ENCODE results near the gene COPG1. TPM values are rescaled to one million over a fixed set of nuclear protein-coding genes. Genes with fewer than 3 reads are reported as not detected.

COPG1 gene
- total and polyA plus RNA-seq, 10 of the 15 experiments (the other 5 are each of a cell fraction or from before 2014, with no cell fraction given) = 54.8 to 143 (median 91.2) TPM

DNA sequence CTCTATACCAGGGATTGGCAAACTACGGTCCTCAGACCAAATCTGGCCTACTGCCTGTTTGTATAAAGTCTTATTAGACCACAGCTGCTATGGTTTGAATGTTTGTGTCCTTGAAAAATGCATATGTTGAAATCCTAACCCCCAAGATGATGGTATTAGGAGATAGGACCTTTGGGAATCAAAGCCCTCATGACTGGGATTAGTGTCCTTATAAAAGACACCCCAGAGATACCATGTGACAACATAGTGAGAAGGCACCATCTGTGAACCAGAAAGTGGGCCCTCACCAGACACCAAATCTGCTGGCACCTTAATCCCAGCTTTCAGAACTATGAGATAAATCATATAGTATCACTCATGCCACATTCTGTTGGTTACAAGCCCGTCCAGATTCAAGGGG is 36.7 kb downstream of the COPG1 start (continued):
- TF ChIP-seq, protein P1, sequence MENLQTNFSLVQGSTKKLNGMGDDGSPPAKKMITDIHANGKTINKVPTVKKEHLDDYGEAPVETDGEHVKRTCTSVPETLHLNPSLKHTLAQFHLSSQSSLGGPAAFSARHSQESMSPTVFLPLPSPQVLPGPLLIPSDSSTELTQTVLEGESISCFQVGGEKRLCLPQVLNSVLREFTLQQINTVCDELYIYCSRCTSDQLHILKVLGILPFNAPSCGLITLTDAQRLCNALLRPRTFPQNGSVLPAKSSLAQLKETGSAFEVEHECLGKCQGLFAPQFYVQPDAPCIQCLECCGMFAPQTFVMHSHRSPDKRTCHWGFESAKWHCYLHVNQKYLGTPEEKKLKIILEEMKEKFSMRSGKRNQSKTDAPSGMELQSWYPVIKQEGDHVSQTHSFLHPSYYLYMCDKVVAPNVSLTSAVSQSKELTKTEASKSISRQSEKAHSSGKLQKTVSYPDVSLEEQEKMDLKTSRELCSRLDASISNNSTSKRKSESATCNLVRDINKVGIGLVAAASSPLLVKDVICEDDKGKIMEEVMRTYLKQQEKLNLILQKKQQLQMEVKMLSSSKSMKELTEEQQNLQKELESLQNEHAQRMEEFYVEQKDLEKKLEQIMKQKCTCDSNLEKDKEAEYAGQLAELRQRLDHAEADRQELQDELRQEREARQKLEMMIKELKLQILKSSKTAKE (IDR thresholded peaks at IDR 0.05; ENCODE audit: low read depth, poor library complexity, severe bottlenecking) = no peak
- no peak for TF ChIP-seq MEF2B (IDR thresholded peaks at IDR 0.05; ENCODE audit: partially characterized antibody, poor library complexity, severe bottlenecking)
- TF ChIP-seq BACH1 (IDR thresholded peaks at IDR 0.05; ENCODE audit: borderline replicate concordance) = no peak
- TF ChIP-seq HDAC2 (IDR thresholded peaks at IDR 0.05) = no peak
- TF ChIP-seq SPI1 (IDR thresholded peaks at IDR 0.05; ENCODE audit: borderline replicate concordance, insufficient read depth, low read depth, low read length) = no peak
- no peak for TF ChIP-seq SMAD5 (IDR thresholded peaks at IDR 0.05; ENCODE audit: low read depth)
- no peak for TF ChIP-seq MYC (IDR thresholded peaks at IDR 0.05; ENCODE audit: insufficient read depth, insufficient read length, insufficient replicate concordance, low read length, severe bottlenecking)
- TF ChIP-seq ZNF274 (IDR thresholded peaks at IDR 0.05; ENCODE audit: insufficient read depth, insufficient read length) = no peak
- no peak for TF ChIP-seq TCF12 (IDR thresholded peaks at IDR 0.05; ENCODE audit: low read depth, low read length)
- no peak for TF ChIP-seq CHD2 (IDR thresholded peaks at IDR 0.05; ENCODE audit: borderline replicate concordance, low read depth, low read length)
- no peak for TF ChIP-seq KDM1A (IDR thresholded peaks at IDR 0.05; ENCODE audit: borderline replicate concordance)
- no peak for TF ChIP-seq CBFB (IDR thresholded peaks at IDR 0.05; ENCODE audit: low read depth)
- TF ChIP-seq ZNF384 (IDR thresholded peaks at IDR 0.05; ENCODE audit: borderline replicate concordance, low read depth, low read length) = no peak
